ENCODE data around the gene ATXN10. TPM values are rescaled to one million over a fixed set of nuclear protein-coding genes. Genes with fewer than 3 reads are reported as not detected.

Gene ATXN10
- total and polyA plus RNA-seq, 2 of the 8 experiments (the other 6 are each of a cell fraction or from before 2014, with no cell fraction given), result 134 to 210 TPM

DNA sequence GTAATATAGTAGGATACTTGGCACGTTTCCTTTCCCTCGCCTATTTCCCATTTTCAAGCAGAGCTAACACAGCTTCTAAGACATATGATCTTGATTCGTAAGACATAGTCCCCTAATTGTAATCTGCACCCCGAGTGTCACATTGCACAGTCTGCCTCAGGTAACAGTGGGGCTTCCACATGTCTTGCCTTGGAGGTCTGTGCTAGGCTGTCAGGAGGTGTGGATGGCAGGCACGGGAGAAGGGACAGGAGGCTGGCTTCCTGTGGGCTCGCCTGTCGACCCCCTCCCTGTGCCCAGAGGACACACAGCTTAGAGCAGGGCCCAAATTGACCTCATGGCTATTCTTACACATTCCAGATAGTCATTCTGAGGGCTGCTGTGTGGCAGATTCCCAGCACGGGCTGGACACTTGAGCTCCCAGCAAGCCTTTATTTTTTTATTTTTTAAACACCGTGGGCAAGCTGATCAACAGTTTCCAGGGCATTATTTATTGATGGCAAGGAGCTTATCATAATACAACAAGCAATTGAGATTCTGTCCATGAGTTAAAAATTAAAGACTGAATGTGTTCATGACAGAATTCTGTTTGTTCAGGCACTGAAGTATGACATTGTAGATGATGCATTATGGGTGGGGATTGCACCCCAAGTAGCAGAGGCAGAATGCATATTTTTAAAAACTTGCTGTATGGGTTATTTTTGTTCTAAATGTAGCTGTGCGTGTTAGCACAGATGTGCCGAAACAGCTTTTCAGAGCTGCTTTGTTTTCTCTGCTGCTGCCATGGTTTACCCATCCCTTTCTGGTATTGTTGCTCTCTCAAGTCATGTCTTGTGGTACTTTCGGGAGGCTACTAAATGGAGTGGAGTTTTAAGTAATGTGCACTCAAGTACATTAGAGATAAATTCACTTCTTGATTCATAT is 113.0 kb downstream of the ATXN10 start (continued):
- no peak for TF ChIP-seq TEAD4 (IDR thresholded peaks at IDR 0.05; ENCODE audit: low read depth, low read length)
- TF ChIP-seq, protein P1, sequence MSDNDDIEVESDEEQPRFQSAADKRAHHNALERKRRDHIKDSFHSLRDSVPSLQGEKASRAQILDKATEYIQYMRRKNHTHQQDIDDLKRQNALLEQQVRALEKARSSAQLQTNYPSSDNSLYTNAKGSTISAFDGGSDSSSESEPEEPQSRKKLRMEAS (IDR thresholded peaks at IDR 0.05), result no peak
- TF ChIP-seq POLR2A (IDR thresholded peaks at IDR 0.05; ENCODE audit: control extremely low read depth in 1 of 2, low read depth in 2 of 2, low read length in 2 of 2), result no peak
- no peak for TF ChIP-seq EGR1 (IDR thresholded peaks at IDR 0.05; ENCODE audit: borderline replicate concordance, low read depth, low read length)
- TF ChIP-seq TBP (IDR thresholded peaks at IDR 0.05; ENCODE audit: low read depth, low read length), result no peak

All from H1 (cell line).